Keratinocyte (primary cell): ENCODE measurements around the gene UTP3. TPM values are rescaled to one million over a fixed set of nuclear protein-coding genes. Genes with fewer than 3 reads are reported as not detected.

Source experiments
- DNase-seq: peaks from one replicate; pipeline ENCODE4 v3.0.0-alpha.2; 2011; ENCODE audit warnings: low read depth, missing footprints, low spot score
- FAIRE-seq: peaks from 2 replicates; lab custom pipeline; 2011; peaks lifted over from hg19 to GRCh38; lab: Jason Lieb, UNC
- H2AFZ ChIP-seq: 2 replicates; pipeline ENCODE4 v1.6.0; 2012; ENCODE audit warnings: low read length, control low read depth, inconsistent platforms; ENCODE audit not compliant: control insufficient read depth
- H3K27ac ChIP-seq: 2 replicates; pipeline ENCODE4 v1.5.1; 2011; ENCODE audit warnings: low read length; ENCODE audit not compliant: control insufficient read depth, insufficient read depth
- H3K27me3 ChIP-seq: 3 replicates; pipeline ENCODE4 v1.6.0; 2011; ENCODE audit warnings: low read length; ENCODE audit not compliant: control insufficient read depth, insufficient read depth; ENCODE audit errors: extremely low read depth
- H3K36me3 ChIP-seq, 2 experiments: 2 replicates in 1 of 2; 3 replicates in 1 of 2; pipeline ENCODE4 v1.5.1; 2011; ENCODE audit warnings: low read length in 2 of 2, mild to moderate bottlenecking in 1 of 2; ENCODE audit not compliant: control insufficient read depth in 2 of 2, insufficient read depth in 2 of 2; ENCODE audit errors: extremely low read depth in 1 of 2
- H3K4me1 ChIP-seq: 3 replicates; pipeline ENCODE4 v1.5.1; 2011; ENCODE audit warnings: low read length; ENCODE audit not compliant: control insufficient read depth, insufficient read depth; ENCODE audit errors: extremely low read depth
- H3K4me2 ChIP-seq: 3 replicates; pipeline ENCODE4 v1.6.0; 2011; ENCODE audit warnings: low read depth, low read length; ENCODE audit not compliant: control insufficient read depth, insufficient read depth; ENCODE audit errors: extremely low read depth
- H3K4me3 ChIP-seq, 3 experiments: fragments of 200-600 bp in 1 of 3; sonication (generic) in 1 of 3; 2 replicates in 2 of 3; 3 replicates in 1 of 3; pipeline ENCODE4 v1.5.1; 2011 to 2016; ENCODE audit warnings: low read length in 3 of 3, mild to moderate bottlenecking in 3 of 3, control low read depth in 2 of 3, inconsistent platforms in 1 of 3, low read depth in 1 of 3, mixed read lengths in 1 of 3, mixed run types in 1 of 3, moderate library complexity in 1 of 3; ENCODE audit not compliant: control insufficient read depth in 2 of 3, insufficient read depth in 2 of 3; ENCODE audit errors: extremely low read depth in 1 of 3
- H3K79me2 ChIP-seq: 2 replicates; pipeline ENCODE4 v1.6.0; 2012; ENCODE audit warnings: low read length; ENCODE audit not compliant: control insufficient read depth, insufficient read depth
- H3K9ac ChIP-seq: 3 replicates; pipeline ENCODE4 v1.6.0; 2011; ENCODE audit warnings: low read length; ENCODE audit not compliant: control insufficient read depth, insufficient read depth; ENCODE audit errors: extremely low read depth
- H3K9me1 ChIP-seq: 3 replicates; pipeline ENCODE4 v1.6.0; 2011; ENCODE audit warnings: low read length; ENCODE audit not compliant: control insufficient read depth, insufficient read depth; ENCODE audit errors: extremely low read depth
- H3K9me3 ChIP-seq: 2 replicates; pipeline ENCODE4 v1.5.1; 2012; ENCODE audit warnings: low read depth, low read length; ENCODE audit not compliant: control insufficient read depth
- H4K20me1 ChIP-seq: 3 replicates; pipeline ENCODE4 v1.6.0; 2011; ENCODE audit warnings: low read length; ENCODE audit not compliant: control insufficient read depth, insufficient read depth; ENCODE audit errors: extremely low read depth
- CTCF ChIP-seq, 3 experiments: IDR thresholded peaks in 1 of 3; conservative IDR thresholded peaks in 1 of 3; optimal IDR thresholded peaks in 1 of 3; 2 replicates in 2 of 3; 3 replicates in 1 of 3; pipeline versions ENCODE3 to v1.5.1; 2011; ENCODE audit warnings: low read length in 3 of 3, mild to moderate bottlenecking in 3 of 3, moderate library complexity in 2 of 3, control low read depth in 1 of 3, inconsistent platforms in 1 of 3; ENCODE audit not compliant: insufficient read depth in 2 of 3; ENCODE audit errors: extremely low read depth in 1 of 3
- EZH2 ChIP-seq: IDR thresholded peaks from one replicate; pipeline ENCODE4 v1.6.1; 2012; ENCODE audit warnings: inconsistent platforms, mild to moderate bottlenecking, low read length, moderate library complexity
- dilution Hi-C: fragments of 300-500 bp; cut with MboI; formaldehyde crosslinking; loops from one replicate; pipeline ENCODE4 v1.7.0; 2020; ENCODE audit warnings: low sequenced_read_pairs; ENCODE audit not compliant: extremely low pct_ligation_motif_present
- polyA plus RNA-seq, 5 experiments: library from polyadenylated mRNA; depleted of rRNA in 3 of 5; stranded (reverse) in 3 of 5; stranded (forward) in 1 of 5; unstranded in 1 of 5; fragments of >200 nt; gene quantifications; 1 replicate in 1 of 5; 2 replicates in 3 of 5; 3 replicates in 1 of 5; pipeline versions ENCODE4 v1.2.1 to v1.2.3, GENCODE V29; 2011 to 2012; ENCODE audit warnings: missing spikeins in 2 of 5, low read depth in 1 of 5, low replicate concordance in 1 of 5

UTP3 gene
- polyA plus RNA-seq, 1 donor (not counting 4 experiments of a cell fraction or from before 2014, with no cell fraction given): 27.7 TPM

GRCh38 chr4:70674731-70675130 is 13.6 kb upstream of the UTP3 start:
- Histone ChIP-seq H3K36me3 (no peaks in the 10 kb centered on the region), H3K27ac (no peak overlapping the region), H3K4me1 (no peaks in the 10 kb centered on the region), H3K9me3 (no peaks in the 10 kb centered on the region), H3K4me2 (no peak overlapping the region), H4K20me1 (no peaks in the 10 kb centered on the region), H3K79me2 (no peaks in the 10 kb centered on the region), H3K27me3 (no peaks in the 10 kb centered on the region), H3K9ac (no peak overlapping the region), H3K9me1 (no peaks in the 10 kb centered on the region), H2AFZ (no peak overlapping the region), H3K4me3 (no peak overlapping the region)
- DNase-seq: no peak
- no peak for TF ChIP-seq CTCF (optimal IDR thresholded peaks at IDR 0.05 in 1 of 3, IDR thresholded peaks at IDR 0.05 in 1 of 3, conservative IDR thresholded peaks at IDR 0.05 in 1 of 3; ENCODE audit: extremely low read depth in 1 of 3, insufficient read depth in 2 of 3, low read length in 3 of 3)
- TF ChIP-seq EZH2: no peak
- no peak for FAIRE-seq
- dilution Hi-C loops: no loop called here

GRCh38 chr4:70676554-70677090 is 11.7 kb upstream of the UTP3 start:
- dilution Hi-C loops: no loop called here
- no peak for FAIRE-seq

More at GRCh38 chr4:70676554-70677090, 11.7 kb upstream of the UTP3 start:
- Histone ChIP-seq H3K27ac (no peak overlapping the region), H3K9me3 (no peaks in the 10 kb centered on the region), H2AFZ (no peak overlapping the region), H3K36me3 (no peaks in the 10 kb centered on the region), H3K9me1 (no peaks in the 10 kb centered on the region), H3K4me3 (no peak overlapping the region), H3K9ac (no peak overlapping the region), H3K27me3 (no peaks in the 10 kb centered on the region), H3K4me2 (no peak overlapping the region), H3K4me1 (no peaks in the 10 kb centered on the region), H4K20me1 (no peaks in the 10 kb centered on the region), H3K79me2 (no peaks in the 10 kb centered on the region)
- TF ChIP-seq EZH2 (no peak), CTCF (optimal IDR thresholded peaks at IDR 0.05 in 1 of 3, IDR thresholded peaks at IDR 0.05 in 1 of 3, conservative IDR thresholded peaks at IDR 0.05 in 1 of 3; ENCODE audit: extremely low read depth in 1 of 3, insufficient read depth in 2 of 3, low read length in 3 of 3) (no peak)
- DNase-seq: no peak
